HG03108 (cell line): Measurements from ENCODE around the gene MTUS2.
"Not testable (repeated sequence)": the region's sequence is repeated elsewhere in the genome, so short reads cannot be mapped to it uniquely, and the experiment has no call there.

Experiments used
- ATAC-seq: cut with Tn5 transposase; IDR thresholded peaks from one replicate; pipeline ENCODE4 v1.9.1; 2021; ENCODE audit warnings: moderate library complexity; ENCODE audit not compliant: unreplicated experiment

Gene MTUS2

GRCh38 chr13:28955264-28955966 lies 135.3 kb downstream of the MTUS2 start:
- no peak for ATAC-seq

GRCh38 chr13:28958018-28958417 lies 137.9 kb downstream of the MTUS2 start:
- ATAC-seq: no peak

DNA sequence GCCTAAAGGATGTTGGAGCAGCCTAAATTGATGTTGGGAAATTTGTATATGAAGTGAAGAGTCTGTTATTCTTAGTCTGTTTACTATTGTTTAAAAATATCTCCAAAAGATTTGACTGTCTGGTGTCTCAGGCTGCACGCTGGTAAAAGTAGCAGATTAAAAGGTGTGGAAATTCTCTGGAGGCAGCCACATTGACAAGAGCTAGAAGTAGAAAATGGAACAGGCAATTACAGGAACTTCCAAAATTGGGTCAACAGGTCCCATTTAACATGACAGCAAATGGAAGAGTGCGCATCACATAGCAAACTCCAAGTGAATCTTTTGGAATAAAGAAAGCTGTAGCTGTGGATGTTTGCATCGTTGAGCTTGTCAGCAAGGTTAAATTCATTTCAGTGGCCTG lies 138.3 kb downstream of the MTUS2 start:
- ATAC-seq: no peak

GRCh38 chr13:28964052-28964451 lies 143.9 kb downstream of the MTUS2 start:
- no peak for ATAC-seq

DNA sequence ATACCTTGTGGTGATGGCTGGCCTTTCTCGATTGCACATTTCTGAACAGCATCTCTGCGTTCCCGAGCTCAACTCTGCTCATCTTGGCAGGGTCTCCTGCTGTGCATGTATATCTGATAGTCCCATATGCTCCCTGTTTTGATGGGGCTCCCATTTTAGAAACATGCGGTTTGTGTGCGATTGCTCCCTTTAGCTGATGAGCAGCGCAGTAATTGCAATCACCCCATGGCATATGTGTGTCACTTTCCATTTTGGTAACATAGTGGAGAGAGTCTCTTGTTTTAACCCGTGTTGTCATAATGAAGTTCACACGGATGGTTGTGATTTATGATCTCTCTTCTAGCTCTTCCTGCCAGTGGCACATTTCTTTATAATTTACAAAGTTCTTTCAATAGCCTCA lies 144.7 kb downstream of the MTUS2 start:
- no peak for ATAC-seq

DNA sequence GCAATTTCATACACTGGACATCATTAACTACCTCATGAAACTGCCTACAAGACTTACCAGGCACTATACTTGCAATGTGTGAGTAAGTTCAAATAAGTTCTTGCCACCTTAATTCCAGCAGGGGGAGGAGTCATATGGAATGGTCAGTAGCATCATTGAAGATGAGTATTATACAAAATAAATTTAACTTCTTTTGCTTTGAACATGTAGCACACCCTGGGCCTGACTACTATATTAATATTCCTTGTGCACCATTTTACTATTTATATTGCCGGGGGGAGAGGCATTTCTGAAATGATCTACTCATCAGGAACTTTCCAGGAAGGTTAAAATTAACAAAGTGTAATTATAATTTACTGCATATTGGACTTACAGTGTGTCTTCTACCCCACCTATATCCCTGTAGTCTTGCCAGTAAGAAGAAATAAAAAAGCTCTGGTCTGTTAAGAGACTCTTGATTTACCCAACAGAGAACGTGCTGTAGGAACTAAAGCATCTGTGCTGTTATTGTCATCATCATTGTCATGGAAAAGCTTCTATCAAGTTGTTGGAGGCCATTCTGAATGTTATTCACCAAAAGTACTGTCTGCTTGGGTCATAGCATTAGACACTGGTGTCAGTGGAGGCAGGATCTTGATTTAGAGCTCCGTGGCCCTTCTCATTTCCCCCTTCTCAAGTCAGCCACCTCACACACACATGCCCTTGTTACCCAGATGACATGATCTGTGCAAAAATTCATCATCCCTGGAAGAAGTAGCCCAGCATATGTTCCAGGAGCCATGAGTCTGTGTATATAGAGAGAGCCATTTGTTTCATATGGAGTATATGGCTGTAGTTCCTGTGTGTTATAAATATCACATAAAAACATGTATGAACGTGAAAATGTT lies 147.1 kb downstream of the MTUS2 start:
- ATAC-seq: no peak

GRCh38 chr13:28976195-28976594 lies 156.1 kb downstream of the MTUS2 start:
- ATAC-seq: no peak

GRCh38 chr13:28976636-28977035 lies 156.5 kb downstream of the MTUS2 start:
- ATAC-seq: no peak

- no peak for ATAC-seq
These were observed 158.4 kb downstream of the MTUS2 start for GRCh38 chr13:28978574-28978973.

DNA sequence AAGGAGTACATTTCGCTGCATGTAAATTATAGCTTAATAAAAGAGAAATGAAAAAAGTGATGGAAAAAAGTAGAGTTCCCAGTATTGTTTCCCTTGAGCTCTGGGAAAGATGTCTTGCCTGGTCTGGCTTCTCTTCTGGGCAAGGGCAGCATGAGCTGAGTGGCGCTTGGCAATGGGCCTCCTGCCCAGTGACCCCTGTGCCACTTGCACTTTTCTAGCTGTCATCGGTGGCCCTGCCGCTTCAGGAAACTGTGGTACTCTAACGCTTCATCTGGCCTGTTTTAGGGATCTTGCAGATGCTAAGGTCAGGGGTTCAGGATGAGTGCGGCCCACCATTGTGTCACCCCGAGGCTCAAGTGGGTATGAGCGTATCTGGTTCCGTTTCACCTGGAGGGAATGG lies 161.4 kb downstream of the MTUS2 start:
- no peak for ATAC-seq

GRCh38 chr13:28983641-28984040 lies 163.5 kb downstream of the MTUS2 start:
- ATAC-seq: no peak

GRCh38 chr13:28984326-28984725 lies 164.2 kb downstream of the MTUS2 start:
- no peak for ATAC-seq

GRCh38 chr13:28984825-28985224 lies 164.7 kb downstream of the MTUS2 start:
- no peak for ATAC-seq

- ATAC-seq: not testable (repeated sequence)
These were observed 170.2 kb downstream of the MTUS2 start for GRCh38 chr13:28990378-28990777.

DNA sequence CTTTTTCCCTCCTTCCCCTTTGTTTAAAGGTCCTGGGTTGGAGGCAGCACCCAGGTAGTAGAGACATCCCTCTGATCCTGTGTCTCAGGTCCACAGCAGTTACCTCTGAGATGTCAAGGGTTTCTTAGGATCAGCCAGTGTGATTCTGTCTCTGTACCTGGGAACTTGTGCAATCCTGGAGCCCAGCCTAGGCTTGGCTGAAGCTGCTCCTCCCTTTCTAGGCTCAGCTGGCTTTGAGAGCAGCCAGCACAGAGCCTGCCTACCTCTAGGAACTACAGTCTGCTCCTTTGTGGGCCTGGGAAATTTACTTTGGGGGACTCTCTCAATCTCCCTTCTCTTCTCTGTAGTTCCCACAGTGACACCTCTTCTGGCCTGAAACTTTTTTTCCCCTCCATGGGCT lies 171.6 kb downstream of the MTUS2 start:
- ATAC-seq: no peak

- no peak for ATAC-seq
These were observed 180.7 kb downstream of the MTUS2 start for GRCh38 chr13:29000826-29001225.

DNA sequence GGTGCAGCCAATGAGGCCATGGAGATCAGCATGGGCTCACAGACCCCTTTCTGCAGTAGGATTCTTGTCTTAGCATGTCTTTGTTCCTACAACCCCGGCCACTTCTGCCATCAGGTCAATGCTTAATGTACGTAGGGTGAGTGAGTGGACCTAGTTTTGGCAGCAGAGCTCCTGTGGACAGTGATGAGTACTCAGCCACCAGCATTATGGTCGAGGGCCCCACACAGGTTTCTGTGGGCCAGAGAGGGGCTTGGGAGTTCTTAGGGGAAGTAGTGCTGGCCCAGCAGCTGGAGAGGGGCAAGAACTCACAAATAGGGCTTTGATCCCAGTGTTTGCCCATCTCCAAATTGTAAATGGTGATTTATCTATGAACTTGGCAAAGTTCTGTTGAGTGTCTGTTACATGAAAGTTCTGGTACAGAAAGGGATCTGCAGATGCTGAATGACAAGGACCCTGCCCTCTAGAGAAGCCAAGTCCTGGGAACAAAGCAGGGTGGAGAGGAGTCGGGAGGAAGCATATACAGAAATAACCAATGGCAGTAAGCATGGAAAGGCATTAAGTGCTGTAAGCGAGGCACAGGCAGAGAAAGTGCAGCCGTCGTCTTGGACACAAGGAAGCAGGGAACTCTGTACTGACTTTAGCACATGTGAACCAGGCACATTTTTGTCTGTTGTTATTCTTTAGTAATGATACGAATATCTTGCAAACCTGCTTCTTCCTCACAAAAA lies 185.1 kb downstream of the MTUS2 start:
- no peak for ATAC-seq

GRCh38 chr13:29005763-29006120 lies 185.6 kb downstream of the MTUS2 start:
- no peak for ATAC-seq

GRCh38 chr13:29006359-29006850 lies 186.3 kb downstream of the MTUS2 start:
- no peak for ATAC-seq

- no peak for ATAC-seq
These were observed 188.2 kb downstream of the MTUS2 start for GRCh38 chr13:29008296-29008695.

DNA sequence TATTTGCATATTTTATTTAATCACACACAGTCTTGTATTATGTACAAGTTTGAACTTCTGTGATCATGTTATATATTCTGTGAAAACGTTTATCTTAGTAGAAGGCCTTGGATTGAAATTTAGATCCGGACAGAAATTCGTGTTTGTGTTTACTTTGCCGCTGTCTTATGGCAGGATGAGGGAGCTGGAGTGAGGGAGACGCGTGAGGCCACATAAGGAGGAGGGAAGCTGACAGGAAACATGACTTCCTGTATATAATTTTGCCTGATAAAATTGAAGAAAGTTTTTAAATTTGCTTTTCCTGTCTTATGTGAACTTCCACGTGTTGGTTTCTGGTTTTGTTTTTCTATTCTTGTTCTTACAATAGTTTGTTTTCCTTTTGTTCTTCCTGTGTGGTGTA lies 200.2 kb downstream of the MTUS2 start:
- ATAC-seq: no peak

DNA sequence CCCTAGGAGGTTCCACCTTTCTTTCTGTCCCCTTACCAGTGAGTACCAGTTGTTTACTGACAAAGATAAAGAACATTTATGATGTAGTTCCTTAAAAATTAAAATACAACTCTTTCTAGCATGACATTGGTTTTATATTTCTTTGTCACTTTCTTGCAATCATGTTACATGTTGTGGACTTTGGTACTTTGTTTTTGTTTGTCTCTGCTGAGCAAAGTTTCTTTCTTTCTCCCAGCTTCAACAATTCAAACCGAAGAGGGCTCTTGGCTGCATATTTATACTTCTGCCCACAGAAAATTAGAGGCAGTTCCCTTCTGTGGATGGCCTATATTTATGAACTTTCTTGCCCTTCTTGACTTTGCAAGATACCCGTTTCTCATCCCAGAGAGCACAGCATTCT lies 201.2 kb downstream of the MTUS2 start:
- ATAC-seq: no peak
